A673 (cell line): ENCODE results near the gene DOCK1. TPM values are rescaled to one million over a fixed set of nuclear protein-coding genes. Genes with fewer than 3 reads are reported as not detected.

Source experiments
- BruUV-seq: library from RNA; stranded (reverse); fragments of 400-500 nt; replicated peaks from 2 replicates; lab custom pipeline; 2021; lab: Mats Ljungman, UMichigan
- CTCF ChIA-PET: fragments of 300-600 bp; sonication (Branson Sonifier 250); formaldehyde crosslinking; loops from one replicate; lab custom pipeline; 2022; ENCODE audit warnings: antibody characterized with exemption; lab: Charles Lee
- POLR2A ChIA-PET: fragments of 300-600 bp; sonication (Branson Sonifier 250); formaldehyde crosslinking; loops from one replicate; lab custom pipeline; 2022; ENCODE audit warnings: antibody characterized with exemption; ENCODE audit not compliant: low non-redundant PET; lab: Charles Lee
- DNase-seq: peaks from one replicate; pipeline ENCODE4 v3.0.0-alpha.2; 2015; ENCODE audit warnings: low spot score
- H3K27ac ChIP-seq: fragments of 200-600 bp; sonication (generic); 2 replicates; pipeline ENCODE4 v1.5.1; 2016; ENCODE audit warnings: mixed run types, low read depth, mild to moderate bottlenecking, mixed read lengths, antibody characterized with exemption, low read length; ENCODE audit not compliant: poor library complexity, severe bottlenecking
- H3K27me3 ChIP-seq: fragments of 200-600 bp; sonication (generic); replicated peaks from 2 replicates; pipeline ENCODE4 v1.6.1; 2017; ENCODE audit warnings: mixed run types, low read depth, mild to moderate bottlenecking, mixed read lengths, antibody characterized with exemption, low read length; ENCODE audit not compliant: insufficient read depth, poor library complexity
- H3K36me3 ChIP-seq: fragments of 200-600 bp; sonication (generic); 2 replicates; pipeline ENCODE4 v1.6.1; 2016; ENCODE audit warnings: mixed run types, mild to moderate bottlenecking, mixed read lengths, antibody characterized with exemption, low read length; ENCODE audit not compliant: insufficient read depth, poor library complexity, severe bottlenecking
- H3K4me1 ChIP-seq: fragments of 200-600 bp; sonication (generic); 2 replicates; pipeline ENCODE4 v1.6.1; 2017; ENCODE audit warnings: mixed run types, mild to moderate bottlenecking, mixed read lengths, antibody characterized with exemption, low read length; ENCODE audit not compliant: insufficient read depth, poor library complexity, severe bottlenecking
- H3K4me3 ChIP-seq: fragments of 200-600 bp; sonication (generic); 2 replicates; pipeline ENCODE4 v1.5.1; 2016; ENCODE audit warnings: low read depth, mixed run types, mild to moderate bottlenecking, mixed read lengths, low read length; ENCODE audit not compliant: poor library complexity, severe bottlenecking
- H3K9me3 ChIP-seq: fragments of 200-600 bp; sonication (generic); 2 replicates; pipeline ENCODE4 v1.6.1; 2016; ENCODE audit warnings: mixed run types, low read depth, mild to moderate bottlenecking, mixed read lengths, antibody characterized with exemption, low read length; ENCODE audit not compliant: poor library complexity, severe bottlenecking
- CTCF ChIP-seq: fragments of 300-800, 200-600 bp; sonication (generic); conservative IDR thresholded peaks from 2 replicates; pipeline ENCODE4 v1.5.1; 2017; ENCODE audit warnings: low read depth, mild to moderate bottlenecking, antibody characterized with exemption, low read length, moderate library complexity, mixed read lengths
- EZH2 ChIP-seq: fragments of 200-600 bp; sonication (generic); IDR thresholded peaks from 2 replicates; pipeline ENCODE4 v1.6.1; 2017; ENCODE audit warnings: borderline replicate concordance, low read depth, mild to moderate bottlenecking, mixed read lengths, antibody characterized with exemption, low read length; ENCODE audit not compliant: poor library complexity, severe bottlenecking
- intact Hi-C: fragments of 100-400 bp; cut with micrococcal nuclease; formaldehyde crosslinking; loops from one replicate; pipeline ENCODE4 v1.10.0; 2022; ENCODE audit not compliant: unreplicated experiment
- total RNA-seq: library from RNA; stranded (reverse); gene quantifications from 2 replicates; pipeline ENCODE4 v1.2.3, GENCODE V29; 2021

The DOCK1 gene
- total RNA-seq, 1 experiment from 2014 or later, result 30.7 TPM

- CTCF ChIA-PET, result no interaction called here
- no peak overlapping the region for H3K4me3 ChIP-seq
- intact Hi-C loops, result no loop called here
Observed at GRCh38 chr10:127322286-127322685, 417.1 kb downstream of the DOCK1 start.

GRCh38 chr10:127325506-127325905, 420.3 kb downstream of the DOCK1 start:
- no peaks in the 10 kb centered on the region for H3K4me1 ChIP-seq
- ChIA-PET CTCF (no interaction called here), POLR2A (no interaction called here)
- H3K36me3 ChIP-seq, result no peaks in the 10 kb centered on the region
- H3K27ac ChIP-seq, result no peak overlapping the region
- intact Hi-C loops, result no loop called here
- BruUV-seq, result no TSS peak
- no peak for TF ChIP-seq CTCF
- no peak overlapping the region for H3K4me3 ChIP-seq
- no peak for DNase-seq
- no peaks in the 10 kb centered on the region for H3K9me3 ChIP-seq
- no peaks in the 10 kb centered on the region for H3K27me3 ChIP-seq

More at GRCh38 chr10:127322286-127322685, 417.1 kb downstream of the DOCK1 start:
- peaks cover 16% of the 10 kb centered on the region for H3K4me1 ChIP-seq
- no TSS peak for BruUV-seq
- TF ChIP-seq EZH2 (no peak), CTCF (no peak)
- no peak for DNase-seq
- H3K27me3 ChIP-seq, result no peaks in the 10 kb centered on the region
- no peaks in the 10 kb centered on the region for H3K36me3 ChIP-seq
- no peaks in the 10 kb centered on the region for H3K9me3 ChIP-seq
- POLR2A ChIA-PET, result no interaction called here
- H3K27ac ChIP-seq, result no peak overlapping the region

GRCh38 chr10:127326883-127327282, 421.7 kb downstream of the DOCK1 start:
- TF ChIP-seq EZH2 (no peak), CTCF (no peak)
- Histone ChIP-seq H3K4me3 (no peak overlapping the region), H3K27me3 (no peaks in the 10 kb centered on the region), H3K27ac (no peak overlapping the region), H3K36me3 (no peaks in the 10 kb centered on the region), H3K4me1 (no peaks in the 10 kb centered on the region), H3K9me3 (no peaks in the 10 kb centered on the region)
- intact Hi-C loops, result no loop called here
- ChIA-PET POLR2A (no interaction called here), CTCF (no interaction called here)
- no peak for DNase-seq
- BruUV-seq, result no TSS peak
